ENCODE measurements around the gene RLIM. TPM values are rescaled to one million over a fixed set of nuclear protein-coding genes. Genes with fewer than 3 reads are reported as not detected.

RLIM gene
- total and polyA plus RNA-seq, 2 of the 13 experiments (the other 11 are each of a cell fraction or from before 2014, with no cell fraction given) = 7.7 to 24.5 TPM

- TF ChIP-seq SALL1 (CRISPR knock-in tag; IDR thresholded peaks at IDR 0.05) (peak; percentile 56; the same call in 1 of the 2 replicates), KDM2A (CRISPR knock-in tag; IDR thresholded peaks at IDR 0.05; ENCODE audit: borderline replicate concordance, low read depth) (peak; percentile 64; the same call in 1 of the 2 replicates), ZMYM3 (CRISPR knock-in tag; IDR thresholded peaks at IDR 0.05) (no peak), MXI1 (IDR thresholded peaks at IDR 0.05; ENCODE audit: borderline replicate concordance, low read depth, low read length) (peak; percentile 61; the same call in 1 of the 3 replicates), EHMT2 (IDR thresholded peaks at IDR 0.05; ENCODE audit: borderline replicate concordance, low read depth, low read length) (peak; percentile 78; the same call in 1 of the 2 replicates), ZBTB46 (CRISPR knock-in tag; IDR thresholded peaks at IDR 0.05; ENCODE audit: borderline replicate concordance) (no peak), ETV6 (CRISPR knock-in tag; conservative IDR thresholded peaks at IDR 0.05) (no peak), ETV5 (CRISPR knock-in tag; IDR thresholded peaks at IDR 0.05; ENCODE audit: borderline replicate concordance) (peak; percentile 31; the same call in 1 of the 2 replicates), SAP130 (CRISPR knock-in tag; IDR thresholded peaks at IDR 0.05; ENCODE audit: low read depth) (peak; percentile 62), HNF1A (IDR thresholded peaks at IDR 0.05; ENCODE audit: low read depth) (no peak), HNF1A (CRISPR knock-in tag; IDR thresholded peaks at IDR 0.05; ENCODE audit: borderline replicate concordance) (no peak), THAP9 (CRISPR knock-in tag; IDR thresholded peaks at IDR 0.05; ENCODE audit: borderline replicate concordance) (0 out of 2 replicates have a peak, but pooled peaks have one; percentile 69), KAT8 (CRISPR knock-in tag; IDR thresholded peaks at IDR 0.05) (peak; percentile 77), KAT7 (CRISPR knock-in tag; IDR thresholded peaks at IDR 0.05; ENCODE audit: borderline replicate concordance) (no peak), RNF2 (conservative IDR thresholded peaks at IDR 0.05; ENCODE audit: low read depth) (0 out of 2 replicates have a peak, but pooled peaks have one; percentile 21), ZNF644 (CRISPR knock-in tag; IDR thresholded peaks at IDR 0.05; ENCODE audit: low read depth) (peak; percentile 48; the same call in 1 of the 2 replicates)
- TF ChIP-seq, protein P1, sequence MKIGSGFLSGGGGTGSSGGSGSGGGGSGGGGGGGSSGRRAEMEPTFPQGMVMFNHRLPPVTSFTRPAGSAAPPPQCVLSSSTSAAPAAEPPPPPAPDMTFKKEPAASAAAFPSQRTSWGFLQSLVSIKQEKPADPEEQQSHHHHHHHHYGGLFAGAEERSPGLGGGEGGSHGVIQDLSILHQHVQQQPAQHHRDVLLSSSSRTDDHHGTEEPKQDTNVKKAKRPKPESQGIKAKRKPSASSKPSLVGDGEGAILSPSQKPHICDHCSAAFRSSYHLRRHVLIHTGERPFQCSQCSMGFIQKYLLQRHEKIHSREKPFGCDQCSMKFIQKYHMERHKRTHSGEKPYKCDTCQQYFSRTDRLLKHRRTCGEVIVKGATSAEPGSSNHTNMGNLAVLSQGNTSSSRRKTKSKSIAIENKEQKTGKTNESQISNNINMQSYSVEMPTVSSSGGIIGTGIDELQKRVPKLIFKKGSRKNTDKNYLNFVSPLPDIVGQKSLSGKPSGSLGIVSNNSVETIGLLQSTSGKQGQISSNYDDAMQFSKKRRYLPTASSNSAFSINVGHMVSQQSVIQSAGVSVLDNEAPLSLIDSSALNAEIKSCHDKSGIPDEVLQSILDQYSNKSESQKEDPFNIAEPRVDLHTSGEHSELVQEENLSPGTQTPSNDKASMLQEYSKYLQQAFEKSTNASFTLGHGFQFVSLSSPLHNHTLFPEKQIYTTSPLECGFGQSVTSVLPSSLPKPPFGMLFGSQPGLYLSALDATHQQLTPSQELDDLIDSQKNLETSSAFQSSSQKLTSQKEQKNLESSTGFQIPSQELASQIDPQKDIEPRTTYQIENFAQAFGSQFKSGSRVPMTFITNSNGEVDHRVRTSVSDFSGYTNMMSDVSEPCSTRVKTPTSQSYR (CRISPR knock-in tag; IDR thresholded peaks at IDR 0.05; ENCODE audit: borderline replicate concordance) = peak; percentile 78; the same call in 1 of the 2 replicates
Measured at GRCh38 chrX:74614093-74614909, at the start of gene RLIM (continued).

All from HepG2 (cell line).